Progenitor cell of endocrine pancreas (in vitro differentiated cells): Measurements from ENCODE around the gene TJAP1. TPM values are rescaled to one million over a fixed set of nuclear protein-coding genes. Genes with fewer than 3 reads are reported as not detected.

ENCODE experiments used
- DNase-seq: peaks from one replicate; pipeline ENCODE4 v3.0.0; 2021; ENCODE audit warnings: low spot score; ENCODE audit not compliant: unreplicated experiment
- H3K27ac Mint-ChIP-seq: 2 replicates; pipeline ENCODE4 v1.8.0; 2021; ENCODE audit warnings: mild to moderate bottlenecking, moderate library complexity, mixed read lengths
- H3K27me3 Mint-ChIP-seq: 2 replicates; pipeline ENCODE4 v1.8.0; 2021; ENCODE audit warnings: mixed read lengths
- H3K36me3 Mint-ChIP-seq: 2 replicates; pipeline ENCODE4 v1.8.0; 2022; ENCODE audit warnings: mixed read lengths; ENCODE audit not compliant: insufficient read depth
- H3K4me1 Mint-ChIP-seq: 2 replicates; pipeline ENCODE4 v1.8.0; 2021; ENCODE audit warnings: low read depth, mixed read lengths
- H3K4me3 Mint-ChIP-seq: 2 replicates; pipeline ENCODE4 v1.8.0; 2021; ENCODE audit warnings: low read depth, mild to moderate bottlenecking, moderate library complexity, mixed read lengths
- H3K9me3 Mint-ChIP-seq: 2 replicates; pipeline ENCODE4 v1.8.0; 2021; ENCODE audit warnings: low read depth, mixed read lengths
- total RNA-seq: library from RNA; stranded (reverse); gene quantifications from 2 replicates; pipeline ENCODE4 v1.2.1, GENCODE V29; 2021
- TF ChIP-seq, protein P1 (sequence below): fragments of 200-600 bp; sonication (generic); IDR thresholded peaks from one replicate; pipeline ENCODE4 v1.5.0; 2021; ENCODE audit warnings: antibody characterized with exemption, mild to moderate bottlenecking; ENCODE audit not compliant: unreplicated experiment

The TJAP1 gene
- total RNA-seq, 1 donor from 2014 or later, result 65.8 TPM

DNA sequence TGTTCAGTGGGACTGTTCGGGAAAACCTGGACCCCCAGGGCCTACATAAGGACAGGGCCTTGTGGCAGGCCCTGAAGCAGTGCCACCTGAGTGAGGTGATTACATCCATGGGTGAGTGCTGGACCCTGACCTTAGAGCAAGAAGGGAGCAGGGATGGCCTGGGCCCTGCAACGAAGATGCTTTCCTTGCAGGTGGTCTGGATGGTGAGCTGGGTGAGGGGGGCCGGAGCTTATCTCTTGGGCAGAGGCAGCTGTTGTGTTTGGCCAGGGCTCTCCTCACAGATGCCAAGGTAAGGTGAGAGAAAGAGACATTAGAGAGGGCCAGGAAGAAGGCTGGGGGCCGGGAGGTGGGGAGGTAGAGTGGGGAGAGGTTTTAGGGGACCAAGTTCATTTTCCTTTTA is 28.5 kb upstream of the TJAP1 start:
- Mint-ChIP-seq H3K4me1 (no peaks in the 10 kb centered on the region), H3K27ac (no peak overlapping the region), H3K4me3 (no peak overlapping the region), H3K27me3 (peaks cover 3% of the 10 kb centered on the region), H3K36me3 (peaks cover 12% of the 10 kb centered on the region), H3K9me3 (no peaks in the 10 kb centered on the region)
- no peak for DNase-seq
- TF ChIP-seq, protein P1, sequence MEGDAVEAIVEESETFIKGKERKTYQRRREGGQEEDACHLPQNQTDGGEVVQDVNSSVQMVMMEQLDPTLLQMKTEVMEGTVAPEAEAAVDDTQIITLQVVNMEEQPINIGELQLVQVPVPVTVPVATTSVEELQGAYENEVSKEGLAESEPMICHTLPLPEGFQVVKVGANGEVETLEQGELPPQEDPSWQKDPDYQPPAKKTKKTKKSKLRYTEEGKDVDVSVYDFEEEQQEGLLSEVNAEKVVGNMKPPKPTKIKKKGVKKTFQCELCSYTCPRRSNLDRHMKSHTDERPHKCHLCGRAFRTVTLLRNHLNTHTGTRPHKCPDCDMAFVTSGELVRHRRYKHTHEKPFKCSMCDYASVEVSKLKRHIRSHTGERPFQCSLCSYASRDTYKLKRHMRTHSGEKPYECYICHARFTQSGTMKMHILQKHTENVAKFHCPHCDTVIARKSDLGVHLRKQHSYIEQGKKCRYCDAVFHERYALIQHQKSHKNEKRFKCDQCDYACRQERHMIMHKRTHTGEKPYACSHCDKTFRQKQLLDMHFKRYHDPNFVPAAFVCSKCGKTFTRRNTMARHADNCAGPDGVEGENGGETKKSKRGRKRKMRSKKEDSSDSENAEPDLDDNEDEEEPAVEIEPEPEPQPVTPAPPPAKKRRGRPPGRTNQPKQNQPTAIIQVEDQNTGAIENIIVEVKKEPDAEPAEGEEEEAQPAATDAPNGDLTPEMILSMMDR, result no peak

DNA sequence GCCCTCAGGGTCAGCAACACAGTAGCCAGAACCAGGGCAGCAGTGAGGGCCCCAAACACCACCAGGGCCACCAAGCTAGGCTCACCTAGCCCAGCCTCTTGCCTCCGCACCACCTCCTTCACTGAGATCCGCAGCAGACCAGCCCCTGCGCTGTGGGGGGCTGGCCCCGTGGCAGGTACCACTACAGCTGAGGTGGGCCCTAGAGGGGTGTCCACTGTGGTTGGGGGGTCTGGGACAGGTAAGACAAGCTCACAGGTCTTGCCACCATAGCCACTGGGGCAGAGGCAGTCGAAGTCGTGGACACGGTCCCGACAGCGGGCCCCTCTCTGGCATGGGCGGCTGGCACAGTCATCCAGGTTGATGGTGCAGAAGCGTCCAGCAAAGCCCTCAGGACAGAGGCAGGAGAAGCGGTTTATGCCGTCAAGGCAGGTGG is 26.7 kb upstream of the TJAP1 start:
- H3K27ac Mint-ChIP-seq, result no peak overlapping the region
- no peak for DNase-seq
- peaks cover 11% of the 10 kb centered on the region for H3K27me3 Mint-ChIP-seq
- TF ChIP-seq, protein P1, result no peak
- H3K9me3 Mint-ChIP-seq, result no peaks in the 10 kb centered on the region
- H3K36me3 Mint-ChIP-seq, result peaks cover 13% of the 10 kb centered on the region
- H3K4me1 Mint-ChIP-seq, result peaks cover 1% of the 10 kb centered on the region
- H3K4me3 Mint-ChIP-seq, result no peak overlapping the region

DNA sequence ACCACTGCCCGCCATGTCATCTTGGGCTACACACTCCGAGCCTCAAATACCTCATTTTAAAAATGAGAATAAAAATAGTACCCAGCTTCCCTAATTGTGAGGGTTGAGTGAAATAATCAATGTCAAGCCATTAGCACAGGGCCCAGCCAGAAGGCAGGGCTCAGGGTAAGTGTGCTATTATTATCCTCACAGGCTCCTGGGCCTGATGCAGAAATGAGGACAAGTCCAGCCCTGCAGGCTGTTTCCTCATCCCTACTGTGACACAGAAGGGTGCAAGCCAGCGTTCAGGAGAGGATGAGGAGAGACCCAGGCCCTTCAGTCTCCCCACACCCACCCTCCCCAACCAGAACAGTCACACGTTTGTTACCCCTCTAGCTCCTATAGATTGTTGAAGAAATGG is 26.0 kb upstream of the TJAP1 start:
- H3K36me3 Mint-ChIP-seq, result peaks cover 14% of the 10 kb centered on the region

DNA sequence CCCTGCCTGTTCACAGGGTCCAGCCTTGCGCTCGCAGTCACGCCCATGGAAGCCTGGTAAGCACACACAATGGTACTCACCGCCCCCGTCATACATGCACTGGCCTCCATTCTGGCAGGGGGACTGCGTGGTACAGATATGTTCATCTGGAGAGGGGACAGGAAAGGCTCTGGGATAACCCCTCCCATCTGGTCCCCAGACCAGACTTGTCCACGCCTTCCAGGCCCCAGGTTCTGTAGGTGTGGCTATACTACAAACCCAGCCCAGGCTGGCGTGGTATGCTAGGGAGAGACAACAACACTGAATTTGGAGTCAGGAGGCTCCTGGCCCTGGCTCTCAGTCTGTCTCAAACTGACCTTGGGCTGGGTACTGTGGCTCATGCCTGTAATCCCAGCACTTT is 25.4 kb upstream of the TJAP1 start:
- Mint-ChIP-seq H3K27me3 (peaks cover 23% of the 10 kb centered on the region), H3K36me3 (peaks cover 14% of the 10 kb centered on the region), H3K9me3 (no peaks in the 10 kb centered on the region), H3K27ac (no peak overlapping the region), H3K4me3 (no peak overlapping the region), H3K4me1 (peaks cover 5% of the 10 kb centered on the region)
- TF ChIP-seq, protein P1, result no peak
- no peak for DNase-seq

More for the DNA sequence above, 26.0 kb upstream of the TJAP1 start:
- TF ChIP-seq, protein P1, result no peak
- no peak for DNase-seq
- Mint-ChIP-seq H3K4me3 (no peak overlapping the region), H3K9me3 (no peaks in the 10 kb centered on the region), H3K4me1 (peaks cover 5% of the 10 kb centered on the region), H3K27me3 (peaks cover 17% of the 10 kb centered on the region), H3K27ac (no peak overlapping the region)

DNA sequence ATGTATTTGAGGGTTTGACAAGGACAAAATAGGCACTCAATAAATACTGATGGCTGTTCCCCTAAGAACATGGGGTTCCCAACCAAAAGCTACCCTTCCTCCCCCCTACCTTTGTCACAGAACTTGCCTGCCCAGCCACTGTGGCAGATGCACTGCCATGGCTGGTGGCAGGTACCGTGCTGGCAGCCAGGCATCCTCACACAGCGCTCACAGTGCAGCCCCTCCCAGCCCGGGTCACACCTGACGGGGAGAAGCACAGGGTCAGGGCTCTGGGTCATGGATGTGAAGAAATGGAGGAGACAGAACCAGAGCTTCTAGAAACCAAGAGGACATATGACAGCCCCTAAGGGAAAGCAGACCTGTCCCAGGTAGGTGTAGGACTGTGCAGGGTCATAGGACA is 24.5 kb upstream of the TJAP1 start:
- peaks cover 5% of the 10 kb centered on the region for H3K4me1 Mint-ChIP-seq
- no peak for DNase-seq
- no peak overlapping the region for H3K27ac Mint-ChIP-seq
- peaks cover 9% of the 10 kb centered on the region for H3K36me3 Mint-ChIP-seq
- no peaks in the 10 kb centered on the region for H3K9me3 Mint-ChIP-seq
- H3K4me3 Mint-ChIP-seq, result no peak overlapping the region
- TF ChIP-seq, protein P1, result no peak
- peaks cover 30% of the 10 kb centered on the region for H3K27me3 Mint-ChIP-seq
